GM19468 (cell line): ENCODE data around the gene STAT6.

ENCODE experiments used
- ATAC-seq: cut with Tn5 transposase; IDR thresholded peaks from one replicate; pipeline ENCODE4 v1.9.1; 2021; ENCODE audit warnings: mild to moderate bottlenecking, moderate library complexity, moderate number of reproducible peaks; ENCODE audit not compliant: unreplicated experiment; ENCODE audit errors: extremely low read depth

Gene STAT6

DNA sequence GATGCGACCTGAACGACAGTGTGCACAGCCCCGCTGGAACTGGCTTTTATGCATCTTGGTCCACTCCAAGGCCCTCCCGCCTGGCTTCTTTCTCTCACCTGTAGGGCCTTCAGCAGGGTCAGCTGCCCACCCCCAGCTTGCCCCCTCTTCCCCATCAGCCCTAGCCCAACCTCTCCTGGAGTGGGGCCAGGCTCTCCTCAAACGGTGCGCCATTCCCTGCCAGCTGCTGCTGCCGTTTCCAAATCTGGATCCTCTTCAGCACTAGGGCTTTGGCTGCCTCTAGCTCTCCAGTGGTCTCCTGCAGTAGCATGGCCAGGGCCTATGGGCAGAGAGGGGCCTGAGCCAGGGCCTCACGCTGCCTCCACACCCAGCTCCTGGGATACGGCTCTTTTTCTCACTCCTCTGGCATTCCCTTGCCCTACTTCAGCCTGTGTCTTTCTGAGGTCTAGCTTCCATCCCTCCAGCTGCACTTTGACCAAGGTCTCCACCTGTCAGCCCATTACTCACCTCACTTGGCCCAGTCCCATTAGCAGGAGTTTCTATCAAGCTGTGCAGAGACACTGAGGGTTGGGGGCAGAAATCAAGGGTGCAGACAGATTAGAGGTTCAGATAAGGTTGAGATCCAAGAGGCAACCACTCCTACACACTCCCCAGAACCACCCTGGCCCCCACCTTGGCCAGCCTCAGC, 5.0 kb downstream of the STAT6 start:
- no peak for ATAC-seq

DNA sequence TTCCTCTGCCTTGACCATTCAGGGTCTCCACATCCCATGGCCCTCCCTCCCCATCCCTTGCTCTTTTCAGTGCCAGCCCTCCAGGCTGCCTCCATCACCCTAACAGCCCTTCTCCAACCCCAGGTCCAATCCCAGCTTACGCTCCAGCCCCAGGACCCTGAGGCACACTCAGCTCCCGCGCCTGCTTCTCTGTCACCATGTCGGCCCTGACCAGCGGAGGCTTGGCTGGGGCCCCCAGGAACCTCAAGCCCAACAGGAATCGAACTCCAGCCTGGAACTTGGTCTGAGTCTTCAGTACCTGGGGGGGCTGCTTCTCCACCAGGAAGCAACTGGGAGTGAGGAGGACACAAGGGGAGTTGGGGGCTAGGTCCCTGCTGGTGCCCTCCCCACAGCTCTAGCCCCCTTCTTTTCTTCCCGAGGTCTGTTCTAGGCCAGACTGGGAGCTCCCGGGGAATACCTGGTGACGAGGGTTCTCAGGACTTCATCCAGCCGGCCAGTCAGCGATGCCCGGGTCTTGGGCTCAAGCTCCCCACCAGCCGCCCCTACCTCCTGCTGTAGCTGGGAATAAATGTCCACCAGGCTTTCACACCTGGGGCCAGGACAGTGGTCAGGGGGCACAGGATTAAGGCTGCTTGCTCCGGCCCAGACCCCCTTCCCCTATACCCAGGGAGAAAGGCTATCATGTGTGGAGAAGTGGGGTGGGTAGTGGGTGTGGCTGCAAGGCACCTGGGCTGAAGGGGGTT, 6.0 kb downstream of the STAT6 start:
- ATAC-seq: no peak

DNA sequence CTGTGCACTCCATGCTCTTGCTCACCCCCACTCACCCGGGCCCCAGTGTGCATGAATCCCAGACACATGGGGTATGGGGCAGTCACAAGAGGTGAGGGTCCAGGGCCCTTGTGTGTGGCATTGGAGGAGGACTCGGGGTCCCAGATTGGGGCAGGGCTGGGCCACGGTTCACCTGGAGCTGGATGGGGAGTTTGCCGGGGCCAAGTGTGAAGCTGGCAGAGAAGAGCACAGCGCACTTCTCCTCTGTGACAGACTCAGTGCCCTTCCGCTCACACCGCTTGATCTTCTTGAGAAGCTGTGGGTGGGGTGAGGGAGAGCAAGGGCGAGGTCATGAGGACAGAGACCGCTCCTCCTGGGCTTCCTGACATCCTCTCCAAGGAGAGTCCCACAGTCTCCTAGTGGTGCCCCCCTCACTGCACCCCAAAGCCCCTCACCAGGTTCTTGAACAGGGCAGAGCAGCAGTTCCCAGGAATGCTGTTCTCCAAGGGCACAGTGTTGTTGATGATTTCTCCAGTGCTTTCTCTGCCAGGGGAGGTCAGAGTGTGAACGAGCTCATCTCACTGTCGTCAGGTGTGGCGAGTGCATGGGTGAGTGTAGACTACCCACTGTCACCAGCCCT, 6.8 kb downstream of the STAT6 start:
- no peak for ATAC-seq

DNA sequence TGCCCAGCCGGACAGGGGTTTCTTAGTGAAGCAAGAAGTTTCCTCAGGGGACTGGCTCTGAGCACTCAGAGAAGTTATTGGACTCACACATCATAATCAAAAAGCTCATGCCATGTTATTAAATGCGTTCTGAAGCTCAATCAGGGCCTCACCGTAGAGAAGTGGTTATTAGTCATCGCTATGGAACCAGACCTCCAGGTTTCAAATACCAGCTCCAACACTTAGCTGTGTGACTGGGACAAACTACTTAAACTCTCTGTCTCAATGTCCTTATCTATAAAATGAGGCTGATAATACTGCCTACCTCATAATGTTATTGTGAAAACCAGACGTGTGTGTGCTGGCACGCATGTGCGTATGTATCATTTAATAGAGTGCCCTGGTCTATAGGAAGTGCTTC, 7.3 kb downstream of the STAT6 start:
- ATAC-seq: no peak

- no peak for ATAC-seq
Measured at GRCh38 chr12:57101892-57102695, 9.1 kb downstream of the STAT6 start.

GRCh38 chr12:57099766-57100165, 11.4 kb downstream of the STAT6 start:
- ATAC-seq: no peak

DNA sequence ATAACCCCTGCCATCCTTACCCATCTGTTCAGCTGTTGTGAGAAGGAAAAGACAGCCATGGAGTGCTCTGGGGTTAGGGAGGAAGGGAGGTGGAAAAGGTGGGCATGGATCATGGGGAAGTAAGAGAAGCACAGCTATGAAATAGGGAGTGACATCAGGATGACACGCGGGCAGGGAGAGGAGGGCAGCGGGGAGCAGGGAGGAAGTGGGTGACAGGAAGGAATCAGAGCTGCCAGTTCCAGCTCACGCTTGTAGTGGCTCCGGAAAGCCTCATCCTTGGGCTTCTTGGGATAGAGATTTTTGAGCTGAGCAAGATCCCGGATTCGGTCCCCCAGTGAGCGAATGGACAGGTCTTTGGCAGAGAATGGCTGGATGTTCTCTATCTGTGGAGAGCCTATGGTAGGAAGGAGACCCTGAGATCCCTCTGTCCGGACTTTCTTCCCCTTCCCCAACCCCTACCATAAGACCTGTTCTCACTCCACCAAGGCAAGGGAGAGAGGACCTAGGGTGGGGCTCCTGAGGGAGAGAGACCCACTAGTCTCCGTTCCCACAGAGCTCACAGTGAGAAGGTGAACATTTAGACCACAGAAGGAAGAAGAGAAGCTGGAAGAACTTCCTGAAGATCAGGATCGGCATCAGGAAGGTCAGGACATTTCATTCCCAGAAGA, 12.0 kb downstream of the STAT6 start:
- ATAC-seq: no peak

DNA sequence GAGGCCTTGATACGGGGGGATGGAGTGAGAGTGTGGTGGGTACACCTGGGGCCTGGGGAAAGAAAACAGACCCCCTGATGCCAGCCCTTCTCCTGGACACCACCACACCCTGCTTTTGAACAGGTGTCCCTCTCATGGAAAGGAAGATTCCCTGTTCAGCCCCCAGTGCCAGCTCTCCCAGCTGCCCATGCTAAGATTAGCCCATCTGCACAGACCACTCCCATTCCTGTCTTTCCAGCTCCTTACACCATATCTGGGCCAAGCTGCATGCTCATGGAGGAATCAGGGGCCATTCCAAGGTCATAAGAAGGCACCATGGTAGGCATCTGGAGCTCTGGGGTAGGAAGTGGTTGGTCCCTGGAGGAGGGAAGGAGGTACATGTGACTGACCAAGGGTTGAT, 12.6 kb downstream of the STAT6 start:
- no peak for ATAC-seq

DNA sequence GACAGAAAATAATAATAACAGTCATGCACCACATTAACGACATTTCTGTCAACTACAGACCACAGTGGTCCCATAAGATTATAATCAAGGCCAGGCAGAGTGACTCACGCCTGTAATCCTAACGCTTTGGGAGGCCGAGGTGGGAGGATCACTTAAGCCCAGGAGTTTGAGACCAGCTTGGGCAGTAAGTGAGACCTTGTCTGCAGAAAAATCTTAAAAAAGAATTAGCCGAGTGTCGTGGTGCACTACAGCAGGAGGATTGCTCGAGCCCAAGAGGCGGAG, 13.7 kb downstream of the STAT6 start:
- ATAC-seq: no peak

GRCh38 chr12:57096748-57097553, 14.2 kb downstream of the STAT6 start:
- no peak for ATAC-seq

GRCh38 chr12:57096099-57096572, 15.0 kb downstream of the STAT6 start:
- no peak for ATAC-seq

DNA sequence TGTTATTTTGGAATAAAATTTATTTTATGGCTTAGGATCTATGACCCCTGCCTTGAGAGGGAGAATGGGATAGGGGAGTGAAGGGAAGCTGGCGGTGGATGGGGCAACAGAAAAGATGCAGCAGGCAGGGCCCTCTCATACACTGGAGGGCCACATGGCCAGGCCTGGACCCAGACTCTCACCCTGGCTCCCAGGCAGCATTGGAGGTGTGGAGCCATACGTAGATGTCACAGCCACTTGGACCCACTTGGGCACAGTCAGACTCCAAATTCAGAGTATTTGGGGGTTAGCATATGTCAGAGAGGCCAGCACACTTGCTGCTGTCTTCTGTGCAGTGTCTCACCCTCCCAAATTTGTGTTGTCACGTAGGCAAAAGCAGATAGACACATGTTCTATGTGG, 15.7 kb downstream of the STAT6 start:
- no peak for ATAC-seq

DNA sequence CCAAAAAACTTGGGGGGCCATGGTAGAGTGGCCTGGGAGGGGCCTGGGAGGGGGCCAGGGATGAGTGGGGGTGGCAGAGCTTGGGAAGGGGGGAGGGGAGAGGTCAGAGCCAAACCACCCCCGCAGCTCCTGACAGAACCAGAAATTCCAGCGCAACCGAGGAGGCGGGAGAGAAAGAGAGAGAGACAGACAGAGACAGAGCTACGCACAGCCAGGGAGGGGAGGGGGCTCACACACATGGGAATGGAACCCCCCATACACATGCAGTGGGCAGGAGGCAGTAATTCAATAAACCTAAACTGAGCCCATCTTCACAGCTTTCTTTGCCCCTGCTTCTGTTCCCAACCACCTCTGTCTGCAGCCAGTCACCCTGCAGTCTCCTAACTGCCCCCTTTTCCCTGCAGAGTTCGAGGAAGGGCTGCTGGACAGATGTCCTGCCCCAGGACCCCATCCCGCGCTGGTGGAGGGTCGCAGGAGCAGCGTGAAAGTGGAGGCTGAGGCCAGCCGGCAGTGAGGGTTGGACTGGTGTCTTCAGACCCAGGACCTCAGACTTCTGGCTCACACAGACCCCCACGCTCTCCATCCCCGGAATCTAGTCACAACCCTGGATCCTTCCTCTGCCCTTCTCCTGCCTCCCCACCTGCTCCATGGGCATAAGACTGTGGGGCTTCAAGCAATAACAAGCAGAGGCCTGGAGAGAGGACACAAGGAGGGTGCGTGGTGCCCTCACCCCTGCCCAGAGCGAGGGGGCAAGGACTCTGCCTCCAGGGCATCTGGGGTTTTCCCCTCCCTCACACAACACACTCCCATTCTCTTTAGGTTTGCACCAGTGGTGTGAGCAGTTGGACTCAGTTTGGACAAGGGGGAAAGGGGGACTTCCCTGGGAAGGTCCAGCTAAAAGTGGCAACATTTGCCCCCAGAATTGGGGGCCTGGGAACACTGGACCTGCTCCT, 16.7 kb downstream of the STAT6 start:
- ATAC-seq: no peak

GRCh38 chr12:57093415-57094207, 17.6 kb downstream of the STAT6 start:
- ATAC-seq: no peak

GRCh38 chr12:57092876-57093414, 18.2 kb downstream of the STAT6 start:
- ATAC-seq: no peak

DNA sequence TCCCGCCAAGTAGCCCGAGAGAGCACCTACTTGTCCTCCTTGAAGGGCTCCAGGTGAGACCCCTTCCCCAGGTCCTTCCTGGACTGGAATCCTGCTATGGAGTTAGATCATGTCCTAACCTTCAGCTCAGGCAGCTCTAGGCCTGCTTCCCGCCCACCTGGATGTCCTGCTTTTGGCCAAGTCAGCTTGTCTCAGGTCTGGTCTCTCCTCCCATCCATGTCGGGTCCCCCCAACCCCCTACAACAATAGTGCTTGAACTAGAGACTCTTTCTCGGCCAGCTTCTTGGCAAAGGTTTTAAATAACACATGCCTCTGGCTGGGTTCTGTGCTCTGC, 18.7 kb downstream of the STAT6 start:
- no peak for ATAC-seq
